ENCODE data around the gene MFAP5. TPM values are rescaled to one million over a fixed set of nuclear protein-coding genes. Genes with fewer than 3 reads are reported as not detected.

The MFAP5 gene
- total RNA-seq, 4 donors from 2014 or later = 23.2 to 117 (median 33.2) TPM

DNA sequence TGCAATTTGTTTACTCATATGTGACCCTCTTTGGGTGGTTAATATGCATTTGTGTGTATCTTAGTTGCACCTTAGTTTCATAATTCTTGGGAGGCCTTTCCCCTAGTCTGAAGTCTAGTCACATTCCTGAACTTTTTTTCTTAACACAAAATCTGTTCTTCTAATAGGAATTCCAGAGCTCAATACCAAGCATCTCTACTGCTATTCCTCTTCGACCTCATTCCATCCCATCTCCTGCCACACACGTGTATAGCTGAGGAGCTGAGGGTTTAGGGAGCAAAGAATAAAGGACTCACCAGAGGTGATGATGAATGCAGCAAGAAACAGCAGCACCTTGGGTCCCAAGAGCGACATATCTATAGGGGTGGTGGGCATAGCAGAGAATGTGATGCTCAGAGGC lies 875 bp downstream of the MFAP5 start:
- 52 to 53% methylated on average over 3 of the region's 3 CpGs for WGBS, 2 donors
- TF ChIP-seq POLR2A (IDR thresholded peaks at IDR 0.05) = no peak
- TF ChIP-seq, protein P1, sequence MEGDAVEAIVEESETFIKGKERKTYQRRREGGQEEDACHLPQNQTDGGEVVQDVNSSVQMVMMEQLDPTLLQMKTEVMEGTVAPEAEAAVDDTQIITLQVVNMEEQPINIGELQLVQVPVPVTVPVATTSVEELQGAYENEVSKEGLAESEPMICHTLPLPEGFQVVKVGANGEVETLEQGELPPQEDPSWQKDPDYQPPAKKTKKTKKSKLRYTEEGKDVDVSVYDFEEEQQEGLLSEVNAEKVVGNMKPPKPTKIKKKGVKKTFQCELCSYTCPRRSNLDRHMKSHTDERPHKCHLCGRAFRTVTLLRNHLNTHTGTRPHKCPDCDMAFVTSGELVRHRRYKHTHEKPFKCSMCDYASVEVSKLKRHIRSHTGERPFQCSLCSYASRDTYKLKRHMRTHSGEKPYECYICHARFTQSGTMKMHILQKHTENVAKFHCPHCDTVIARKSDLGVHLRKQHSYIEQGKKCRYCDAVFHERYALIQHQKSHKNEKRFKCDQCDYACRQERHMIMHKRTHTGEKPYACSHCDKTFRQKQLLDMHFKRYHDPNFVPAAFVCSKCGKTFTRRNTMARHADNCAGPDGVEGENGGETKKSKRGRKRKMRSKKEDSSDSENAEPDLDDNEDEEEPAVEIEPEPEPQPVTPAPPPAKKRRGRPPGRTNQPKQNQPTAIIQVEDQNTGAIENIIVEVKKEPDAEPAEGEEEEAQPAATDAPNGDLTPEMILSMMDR (IDR thresholded peaks at IDR 0.05) = no peak
- no peak overlapping the region for H3K4me3 ChIP-seq (ENCODE audit: low read depth, poor library complexity, severe bottlenecking)
- intact Hi-C loops (cut with DNase I; ENCODE audit: low total_unique reads) = no loop called here
- DNase-seq (ENCODE audit: low spot score in 2 of 2) = no peak

DNA sequence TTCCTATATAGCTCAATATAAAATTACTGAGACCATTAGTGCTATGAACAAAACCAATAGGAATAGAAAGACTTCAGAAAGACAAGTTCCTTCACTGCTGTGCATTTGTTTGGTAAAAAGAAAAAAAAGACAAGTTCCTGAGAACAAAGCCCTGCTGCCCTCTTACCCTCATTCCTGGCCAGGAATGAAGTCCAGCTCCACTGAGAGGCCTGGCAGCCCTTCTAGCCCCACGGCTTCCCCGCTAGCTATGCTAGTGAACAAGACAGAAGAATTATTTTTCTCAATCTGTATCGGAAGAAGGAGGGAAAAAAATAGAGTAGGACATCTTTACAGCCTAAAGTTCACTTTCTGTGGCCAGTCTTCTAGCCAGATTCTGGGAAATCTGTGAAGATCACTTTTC lies 1.6 kb downstream of the MFAP5 start:
- intact Hi-C loops (cut with DNase I; ENCODE audit: low total_unique reads) = no loop called here
- no peak for TF ChIP-seq POLR2A (IDR thresholded peaks at IDR 0.05)
- TF ChIP-seq, protein P1 (IDR thresholded peaks at IDR 0.05) = no peak
- 67 to 71% methylated on average over 3 of the region's 3 CpGs for WGBS, 2 donors
- H3K4me3 ChIP-seq (ENCODE audit: low read depth, poor library complexity, severe bottlenecking) = no peak overlapping the region
- no peak for DNase-seq (ENCODE audit: low spot score in 2 of 2)

DNA sequence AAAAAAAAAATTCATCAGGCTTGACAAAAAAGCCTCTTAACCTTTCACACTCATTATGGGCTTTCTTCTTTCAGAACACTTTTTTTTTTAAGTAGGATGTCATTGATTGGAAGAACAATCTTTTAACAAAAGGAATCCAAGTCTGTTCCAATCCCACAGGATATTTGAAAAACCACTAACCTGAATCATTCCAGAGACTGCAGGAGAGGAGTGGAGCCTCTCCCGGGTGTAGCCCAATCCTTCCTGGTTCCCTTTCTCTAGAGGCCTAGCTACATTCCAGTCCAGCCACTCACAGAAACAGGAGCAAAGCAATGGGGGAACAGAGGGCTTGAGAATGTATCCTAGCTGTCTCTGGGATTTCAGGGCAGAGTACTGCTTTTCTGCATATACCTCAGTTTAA lies 4.3 kb downstream of the MFAP5 start:
- no peak for TF ChIP-seq POLR2A (IDR thresholded peaks at IDR 0.05)
- TF ChIP-seq, protein P1 (IDR thresholded peaks at IDR 0.05) = no peak
- DNase-seq (ENCODE audit: low spot score in 2 of 2) = no peak
- H3K4me3 ChIP-seq (ENCODE audit: low read depth, poor library complexity, severe bottlenecking) = no peak overlapping the region
- intact Hi-C loops (cut with DNase I; ENCODE audit: low total_unique reads) = no loop called here
- 20 to 26% methylated on average over 1 of the region's 1 CpG for WGBS, 2 donors

DNA sequence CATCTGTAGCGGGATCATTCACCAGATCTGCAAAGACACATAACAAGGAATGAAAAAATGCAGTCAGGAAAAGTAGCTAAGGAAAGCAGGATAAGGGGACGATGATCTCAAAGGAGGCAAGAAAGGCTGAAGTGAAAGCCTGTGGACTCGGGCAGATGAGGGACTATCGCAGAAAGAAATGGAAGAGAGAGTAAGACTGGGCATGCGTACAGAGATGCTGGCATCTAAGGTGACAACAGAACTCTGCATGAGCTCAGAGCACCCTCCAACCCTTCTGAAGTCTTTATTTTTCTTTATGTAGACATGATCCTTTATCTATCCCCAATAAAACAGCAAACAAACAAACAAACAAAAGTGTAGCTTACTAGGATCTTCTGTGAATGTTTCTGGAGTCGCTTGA lies 7.2 kb downstream of the MFAP5 start:
- WGBS, 2 donors = 79 to 81% methylated on average over 6 of the region's 6 CpGs
- no peak overlapping the region for H3K4me3 ChIP-seq (ENCODE audit: low read depth, poor library complexity, severe bottlenecking)
- intact Hi-C loops (cut with DNase I; ENCODE audit: low total_unique reads) = no loop called here
- TF ChIP-seq, protein P1 (IDR thresholded peaks at IDR 0.05) = no peak
- TF ChIP-seq POLR2A (IDR thresholded peaks at IDR 0.05) = no peak
- no peak for DNase-seq (ENCODE audit: low spot score in 2 of 2)

DNA sequence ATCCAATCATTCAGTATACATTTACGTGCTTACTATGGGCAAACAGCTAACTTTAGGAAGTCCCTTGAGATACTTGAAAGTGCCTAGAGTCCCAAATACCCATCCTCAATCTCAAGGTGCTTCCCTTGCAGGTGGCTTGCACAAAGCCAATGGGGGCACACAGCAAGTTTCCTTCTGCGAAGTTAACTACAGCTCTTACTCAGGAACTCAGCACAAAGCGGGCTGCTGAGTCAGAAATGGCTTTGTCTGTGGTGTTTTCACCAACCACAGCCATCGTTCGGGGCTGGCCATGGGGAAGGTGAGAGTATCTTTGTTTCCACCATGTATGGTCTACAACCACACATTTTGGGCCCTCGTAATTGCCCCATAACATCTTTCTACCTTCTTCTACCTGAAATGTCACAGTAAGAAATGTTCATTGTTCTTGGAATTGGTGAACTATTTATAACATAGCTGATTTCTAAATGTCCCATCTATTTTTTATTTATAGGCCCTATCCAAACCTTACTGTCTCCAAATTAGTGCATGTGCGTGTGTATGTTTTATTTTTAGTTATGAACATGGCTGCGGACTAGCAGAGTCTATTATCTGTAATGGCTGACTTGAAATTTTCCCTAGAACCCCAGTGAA lies 13.9 kb downstream of the MFAP5 start:
- no peak for TF ChIP-seq POLR2A (IDR thresholded peaks at IDR 0.05)
- TF ChIP-seq, protein P1 (IDR thresholded peaks at IDR 0.05) = no peak
- intact Hi-C loops (cut with DNase I; ENCODE audit: low total_unique reads) = no loop called here
- no peak overlapping the region for H3K4me3 ChIP-seq (ENCODE audit: low read depth, poor library complexity, severe bottlenecking)
- DNase-seq (ENCODE audit: low spot score in 2 of 2) = peak in 1 of 2 donors; percentile 74
- WGBS, 2 donors = 86 to 89% methylated on average over 8 of the region's 8 CpGs

DNA sequence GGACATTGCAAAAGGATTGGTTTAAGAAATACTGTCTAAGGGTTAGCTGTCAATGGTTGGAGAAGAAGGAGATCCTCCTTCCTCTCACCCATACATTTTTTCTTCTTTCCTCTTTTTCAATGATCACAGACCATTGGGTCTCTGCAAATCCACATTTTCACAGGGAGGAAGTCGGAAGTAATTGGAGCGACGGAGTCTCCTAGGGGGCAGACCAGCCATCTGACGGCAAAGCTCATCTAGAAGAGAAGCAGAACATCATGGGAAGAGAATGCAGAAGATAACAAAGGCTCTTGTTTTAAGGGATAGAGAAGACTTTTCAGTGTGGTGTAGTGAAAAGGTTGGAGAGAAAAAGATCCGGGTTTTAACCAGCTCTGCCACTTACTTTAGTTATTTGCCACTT lies 14.7 kb downstream of the MFAP5 start:
- intact Hi-C loops (cut with DNase I; ENCODE audit: low total_unique reads) = no loop called here
- H3K4me3 ChIP-seq (ENCODE audit: low read depth, poor library complexity, severe bottlenecking) = no peak overlapping the region
- no peak for TF ChIP-seq POLR2A (IDR thresholded peaks at IDR 0.05)
- TF ChIP-seq, protein P1 (IDR thresholded peaks at IDR 0.05) = no peak
- WGBS, 2 donors = 84 to 86% methylated on average over 5 of the region's 5 CpGs
- no peak for DNase-seq (ENCODE audit: low spot score in 2 of 2)

All from lower leg skin (tissue), 4 donors.